ENCODE measurements around the gene SDK1. TPM values are rescaled to one million over a fixed set of nuclear protein-coding genes. Genes with fewer than 3 reads are reported as not detected.

The SDK1 gene
- total RNA-seq, 3 donors from 2014 or later (not counting 1 experiment from before 2014, with no cell fraction given) = 0.05 to 0.11 TPM; not detected in 1

- Mint-ChIP-seq H3K9me3 (peaks cover 2 to 4% of the 10 kb centered on the region in 2 donors), H3K4me1 (no peaks in the 10 kb centered on the region), H3K27me3 (ENCODE audit: low read depth in 2 of 2) (peaks cover 9 to 11% of the 10 kb centered on the region in 2 donors), H3K27ac (no peak overlapping the region), H3K4me3 (no peak overlapping the region), H3K36me3 (no peaks in the 10 kb centered on the region)
- Histone ChIP-seq H3K36me3 (ENCODE audit: control insufficient read depth, insufficient read depth, low read length) (no peaks in the 10 kb centered on the region), H3K9me3 (ENCODE audit: control insufficient read depth, insufficient read depth, low read length) (peaks cover 3% of the 10 kb centered on the region), H3K4me1 (ENCODE audit: control insufficient read depth, insufficient read depth, low read length) (no peaks in the 10 kb centered on the region), H3K27me3 (ENCODE audit: control insufficient read depth, insufficient read depth, low read length) (no peaks in the 10 kb centered on the region), H3K27ac (ENCODE audit: low read length) (no peak overlapping the region), H3K4me3 (ENCODE audit: low read length) (no peak overlapping the region)
- 76% methylated on average over 5 of the region's 5 CpGs for WGBS (ENCODE audit: insufficient coverage)
- intact Hi-C loops (cut with micrococcal nuclease) = no loop called here
- ATAC-seq (no peak), DNase-seq (no peak)
- TF ChIP-seq, protein P1, sequence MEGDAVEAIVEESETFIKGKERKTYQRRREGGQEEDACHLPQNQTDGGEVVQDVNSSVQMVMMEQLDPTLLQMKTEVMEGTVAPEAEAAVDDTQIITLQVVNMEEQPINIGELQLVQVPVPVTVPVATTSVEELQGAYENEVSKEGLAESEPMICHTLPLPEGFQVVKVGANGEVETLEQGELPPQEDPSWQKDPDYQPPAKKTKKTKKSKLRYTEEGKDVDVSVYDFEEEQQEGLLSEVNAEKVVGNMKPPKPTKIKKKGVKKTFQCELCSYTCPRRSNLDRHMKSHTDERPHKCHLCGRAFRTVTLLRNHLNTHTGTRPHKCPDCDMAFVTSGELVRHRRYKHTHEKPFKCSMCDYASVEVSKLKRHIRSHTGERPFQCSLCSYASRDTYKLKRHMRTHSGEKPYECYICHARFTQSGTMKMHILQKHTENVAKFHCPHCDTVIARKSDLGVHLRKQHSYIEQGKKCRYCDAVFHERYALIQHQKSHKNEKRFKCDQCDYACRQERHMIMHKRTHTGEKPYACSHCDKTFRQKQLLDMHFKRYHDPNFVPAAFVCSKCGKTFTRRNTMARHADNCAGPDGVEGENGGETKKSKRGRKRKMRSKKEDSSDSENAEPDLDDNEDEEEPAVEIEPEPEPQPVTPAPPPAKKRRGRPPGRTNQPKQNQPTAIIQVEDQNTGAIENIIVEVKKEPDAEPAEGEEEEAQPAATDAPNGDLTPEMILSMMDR (IDR thresholded peaks at IDR 0.05) = no peak
These were observed 720.4 kb downstream of the SDK1 start for GRCh38 chr7:4021413-4021812.

GRCh38 chr7:4022265-4022664 is 721.2 kb downstream of the SDK1 start:
- Histone ChIP-seq H3K4me1 (ENCODE audit: control insufficient read depth, insufficient read depth, low read length) (no peaks in the 10 kb centered on the region), H3K4me3 (ENCODE audit: low read length) (no peak overlapping the region), H3K27ac (ENCODE audit: low read length) (no peak overlapping the region), H3K9me3 (ENCODE audit: control insufficient read depth, insufficient read depth, low read length) (peaks cover 3% of the 10 kb centered on the region), H3K36me3 (ENCODE audit: control insufficient read depth, insufficient read depth, low read length) (no peaks in the 10 kb centered on the region), H3K27me3 (ENCODE audit: control insufficient read depth, insufficient read depth, low read length) (no peaks in the 10 kb centered on the region)
- TF ChIP-seq, protein P1 (IDR thresholded peaks at IDR 0.05) = no peak
- H3K36me3 Mint-ChIP-seq = no peaks in the 10 kb centered on the region
- DNase-seq (no peak), ATAC-seq (no peak)
- H3K27me3 Mint-ChIP-seq (ENCODE audit: low read depth in 2 of 2) = peaks cover 9 to 11% of the 10 kb centered on the region in 2 donors
- H3K9me3 Mint-ChIP-seq = peaks cover 2 to 4% of the 10 kb centered on the region in 2 donors
- no peak overlapping the region for H3K4me3 Mint-ChIP-seq
- no peaks in the 10 kb centered on the region for H3K4me1 Mint-ChIP-seq
- H3K27ac Mint-ChIP-seq = no peak overlapping the region
- 75% methylated on average over 7 of the region's 7 CpGs for WGBS (ENCODE audit: insufficient coverage)
- intact Hi-C loops (cut with micrococcal nuclease) = no loop called here

- ATAC-seq = no peak
- intact Hi-C loops (cut with micrococcal nuclease) = no loop called here
These were observed 722.5 kb downstream of the SDK1 start for GRCh38 chr7:4023502-4023901.

More at GRCh38 chr7:4023502-4023901, 722.5 kb downstream of the SDK1 start:
- no peak overlapping the region for H3K27ac ChIP-seq (ENCODE audit: low read length)
- TF ChIP-seq, protein P1 (IDR thresholded peaks at IDR 0.05) = no peak
- no peaks in the 10 kb centered on the region for H3K4me1 Mint-ChIP-seq
- no peak overlapping the region for H3K4me3 Mint-ChIP-seq
- WGBS (ENCODE audit: insufficient coverage) = 81% methylated on average over 10 of the region's 10 CpGs
- H3K36me3 ChIP-seq (ENCODE audit: control insufficient read depth, insufficient read depth, low read length) = no peaks in the 10 kb centered on the region
- H3K27me3 ChIP-seq (ENCODE audit: control insufficient read depth, insufficient read depth, low read length) = no peaks in the 10 kb centered on the region
- H3K27me3 Mint-ChIP-seq (ENCODE audit: low read depth in 2 of 2) = peaks cover 5 to 9% of the 10 kb centered on the region in 2 donors
- H3K36me3 Mint-ChIP-seq = no peaks in the 10 kb centered on the region
- H3K9me3 Mint-ChIP-seq = peaks cover 2 to 4% of the 10 kb centered on the region in 2 donors
- no peak overlapping the region for H3K4me3 ChIP-seq (ENCODE audit: low read length)
- no peak for DNase-seq
- no peak overlapping the region for H3K27ac Mint-ChIP-seq
- H3K4me1 ChIP-seq (ENCODE audit: control insufficient read depth, insufficient read depth, low read length) = no peaks in the 10 kb centered on the region
- H3K9me3 ChIP-seq (ENCODE audit: control insufficient read depth, insufficient read depth, low read length) = peaks cover 3% of the 10 kb centered on the region
